ENCODE data around the gene ZNF135.

GRCh38 chr19:58058467-58058866 is 615 bp upstream of the ZNF135 start:
- TF ChIP-seq CTCF (IDR thresholded peaks at IDR 0.05 in 2 of 3, conservative IDR thresholded peaks at IDR 0.05 in 1 of 3; ENCODE audit: control insufficient read depth in 2 of 3, extremely low read depth in 1 of 3, insufficient read depth in 1 of 3, low read depth in 3 of 3, low read length in 3 of 3): no peak
- no peak for TF ChIP-seq POLR2AphosphoS5 (IDR thresholded peaks at IDR 0.05; ENCODE audit: low read length)
- no peak for TF ChIP-seq TCF12 (IDR thresholded peaks at IDR 0.05; ENCODE audit: low read depth, low read length)
- no peak for TF ChIP-seq GABPA (IDR thresholded peaks at IDR 0.05; ENCODE audit: low read depth)
- no peak for TF ChIP-seq CHD4 (IDR thresholded peaks at IDR 0.05)
- TF ChIP-seq, protein P1, sequence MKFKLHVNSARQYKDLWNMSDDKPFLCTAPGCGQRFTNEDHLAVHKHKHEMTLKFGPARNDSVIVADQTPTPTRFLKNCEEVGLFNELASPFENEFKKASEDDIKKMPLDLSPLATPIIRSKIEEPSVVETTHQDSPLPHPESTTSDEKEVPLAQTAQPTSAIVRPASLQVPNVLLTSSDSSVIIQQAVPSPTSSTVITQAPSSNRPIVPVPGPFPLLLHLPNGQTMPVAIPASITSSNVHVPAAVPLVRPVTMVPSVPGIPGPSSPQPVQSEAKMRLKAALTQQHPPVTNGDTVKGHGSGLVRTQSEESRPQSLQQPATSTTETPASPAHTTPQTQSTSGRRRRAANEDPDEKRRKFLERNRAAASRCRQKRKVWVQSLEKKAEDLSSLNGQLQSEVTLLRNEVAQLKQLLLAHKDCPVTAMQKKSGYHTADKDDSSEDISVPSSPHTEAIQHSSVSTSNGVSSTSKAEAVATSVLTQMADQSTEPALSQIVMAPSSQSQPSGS (IDR thresholded peaks at IDR 0.05; ENCODE audit: low read length): no peak
- no peak for TF ChIP-seq SPI1 (IDR thresholded peaks at IDR 0.05; ENCODE audit: borderline replicate concordance, insufficient read depth, low read depth, low read length)
- no peak for TF ChIP-seq EZH2 (IDR thresholded peaks at IDR 0.05; ENCODE audit: borderline replicate concordance, control insufficient read depth, low read depth, low read length)
